Measurements from ENCODE around the gene ADAR.
A peak's percentile ranks its signal among the peaks of the same experiment; 100 is the strongest.

ADAR gene

DNA sequence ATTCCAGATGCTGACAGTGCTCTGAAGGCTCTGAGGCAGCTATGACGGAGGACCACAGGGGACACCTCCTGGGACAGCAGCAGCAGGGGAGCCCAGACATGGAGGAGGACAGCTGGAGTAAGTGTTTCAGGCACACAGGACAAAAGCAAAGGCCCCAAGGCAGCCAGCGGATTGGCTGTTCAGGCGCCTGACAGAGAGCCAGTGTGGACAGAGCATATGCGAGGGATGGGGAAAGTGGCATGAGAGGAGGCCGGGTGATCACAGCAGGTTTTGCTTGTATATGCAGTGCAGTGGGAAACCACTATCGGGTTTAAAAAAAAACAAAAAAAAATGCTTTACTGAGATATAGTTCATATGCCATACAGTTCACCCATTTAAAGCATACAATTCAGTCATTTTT lies 21.3 kb downstream of the ADAR start:
- DNase-seq (ENCODE audit: low read depth in 2 of 2, low spot score in 1 of 2): no peak

DNA sequence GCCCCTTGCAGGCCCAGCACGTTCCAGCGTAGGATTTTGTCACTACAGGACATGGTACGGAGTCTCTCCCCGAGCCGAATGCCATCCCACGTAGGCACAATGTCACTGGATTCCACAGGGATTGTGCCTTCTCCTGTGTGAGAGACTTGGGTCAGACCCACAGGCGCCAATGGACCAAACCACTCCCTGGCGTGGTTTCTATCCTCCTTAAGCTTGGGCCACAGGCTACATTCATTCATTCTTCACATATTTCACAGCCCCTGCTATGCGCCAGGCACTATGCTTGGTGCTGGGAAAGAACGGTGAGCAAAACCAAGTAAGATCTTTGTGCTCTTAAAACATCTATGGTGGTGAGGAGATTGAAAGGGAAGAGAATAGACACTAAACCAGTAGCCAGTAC lies 21.8 kb downstream of the ADAR start:
- DNase-seq (ENCODE audit: low read depth in 2 of 2, low spot score in 1 of 2): no peak

DNA sequence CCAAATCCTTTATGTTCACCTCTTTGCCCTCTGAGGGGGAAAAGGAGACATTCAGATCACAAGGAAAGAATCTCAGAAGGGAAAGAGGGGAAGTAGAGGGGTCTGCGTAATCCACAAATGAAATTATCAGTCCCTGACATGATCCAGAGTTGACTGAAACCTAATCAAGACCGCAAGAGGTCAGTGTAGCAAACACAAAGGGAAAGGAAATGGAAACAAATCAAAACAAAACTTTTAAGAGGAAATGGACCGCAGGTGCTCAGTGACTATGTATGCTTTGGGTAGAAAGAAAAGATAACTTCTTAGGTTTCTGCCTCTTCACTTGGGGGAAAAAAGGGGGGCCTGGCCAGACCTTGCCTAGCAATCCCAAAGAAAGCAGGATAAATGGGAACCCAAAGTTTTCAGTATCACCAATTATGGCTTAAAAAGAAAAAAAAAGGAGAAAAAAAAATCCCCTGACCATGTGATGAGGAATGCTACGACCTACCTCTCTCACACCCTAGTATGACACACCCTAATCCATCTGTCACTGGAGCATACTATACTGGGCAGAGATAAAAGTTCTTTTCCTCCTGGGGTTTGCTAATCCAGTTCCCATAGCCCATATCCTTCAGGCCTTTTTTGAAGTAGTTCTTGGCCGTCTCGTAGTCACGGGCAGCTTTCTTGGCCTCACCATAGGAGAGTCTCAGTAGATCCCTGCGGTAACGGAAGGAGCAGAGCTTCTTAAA lies 23.6 kb downstream of the ADAR start:
- no peak for DNase-seq (ENCODE audit: low read depth in 2 of 2, low spot score in 1 of 2)

DNA sequence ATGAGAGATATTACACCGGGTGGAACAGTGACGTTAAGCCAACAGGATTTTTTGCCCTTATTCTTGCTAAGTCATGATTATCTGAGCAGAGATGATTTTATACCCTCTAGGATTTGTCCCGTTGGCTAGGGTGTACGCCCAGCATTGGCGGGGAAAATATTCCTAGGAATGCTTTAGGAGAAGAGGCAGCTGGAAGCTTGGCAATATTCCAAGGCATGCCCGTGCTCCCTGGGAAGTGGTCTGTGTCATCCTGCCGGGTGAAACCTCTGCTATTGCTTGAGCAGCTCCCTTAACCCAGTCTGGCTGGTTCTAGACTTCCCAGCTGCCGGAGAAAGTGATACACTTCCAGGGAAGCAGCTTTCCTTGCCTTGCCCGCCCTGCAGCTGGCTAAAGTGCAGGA lies 24.2 kb downstream of the ADAR start:
- DNase-seq (ENCODE audit: low read depth in 2 of 2, low spot score in 1 of 2): no peak

DNA sequence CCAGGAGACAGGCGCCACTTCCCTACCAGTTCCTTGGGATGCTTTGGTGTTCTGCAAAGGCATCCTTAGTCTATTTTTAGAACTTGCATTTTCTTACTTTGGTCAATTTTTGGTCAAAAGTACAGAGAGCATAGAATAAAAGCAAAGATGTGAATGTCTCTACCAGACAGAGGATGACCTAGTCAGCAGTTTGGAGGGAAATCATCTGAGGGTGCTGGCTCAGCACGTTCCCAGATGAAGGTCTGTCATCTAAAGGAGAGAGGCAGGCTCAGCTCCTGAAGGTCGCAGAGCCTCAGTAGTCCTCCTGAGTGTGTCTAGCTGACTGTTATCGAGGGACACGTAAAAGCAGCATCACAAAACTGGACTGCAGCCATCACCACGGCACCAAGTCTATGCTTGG lies 25.1 kb downstream of the ADAR start:
- DNase-seq (ENCODE audit: low read depth in 2 of 2, low spot score in 1 of 2): no peak

DNA sequence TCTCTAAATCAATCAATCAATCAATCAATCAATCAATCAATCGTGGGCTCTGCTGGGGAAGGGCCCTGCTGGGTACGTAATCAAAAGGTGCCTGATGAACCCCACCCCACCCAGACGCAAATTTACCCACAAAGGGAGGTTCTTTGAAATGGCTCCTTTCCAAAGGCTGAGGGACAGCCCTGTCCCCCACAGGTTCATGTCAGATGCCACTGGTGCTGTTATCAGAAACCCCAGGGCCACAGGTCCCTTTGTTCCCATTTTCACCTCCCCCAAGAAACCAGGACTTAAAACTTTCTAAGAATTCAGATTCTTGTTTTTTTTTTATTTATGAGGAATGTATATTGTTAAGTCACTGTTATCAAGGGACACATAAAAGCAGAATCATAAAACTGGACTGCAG lies 26.2 kb downstream of the ADAR start:
- no peak for DNase-seq (ENCODE audit: low read depth in 2 of 2, low spot score in 1 of 2)

DNA sequence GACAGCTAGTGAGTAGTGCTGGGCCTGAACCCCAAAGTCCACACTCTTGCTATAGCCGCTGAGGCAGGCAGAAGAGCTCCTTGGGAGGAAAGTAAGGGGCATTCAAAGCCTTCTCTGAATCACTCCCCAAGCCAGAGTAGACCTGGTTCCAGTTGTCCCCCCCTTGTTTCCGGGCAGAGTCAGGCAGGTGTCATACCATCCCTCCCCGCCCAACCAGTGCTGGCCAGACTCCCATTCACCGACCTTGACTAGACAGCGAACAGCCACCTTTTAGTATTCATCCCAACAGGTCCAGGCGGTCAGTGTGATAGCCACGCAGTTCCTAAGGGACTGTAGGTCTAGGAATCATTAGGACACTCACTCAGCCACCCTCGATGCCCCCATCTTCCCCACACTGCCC lies 28.6 kb downstream of the ADAR start:
- no peak for DNase-seq (ENCODE audit: low read depth in 2 of 2, low spot score in 1 of 2)

DNA sequence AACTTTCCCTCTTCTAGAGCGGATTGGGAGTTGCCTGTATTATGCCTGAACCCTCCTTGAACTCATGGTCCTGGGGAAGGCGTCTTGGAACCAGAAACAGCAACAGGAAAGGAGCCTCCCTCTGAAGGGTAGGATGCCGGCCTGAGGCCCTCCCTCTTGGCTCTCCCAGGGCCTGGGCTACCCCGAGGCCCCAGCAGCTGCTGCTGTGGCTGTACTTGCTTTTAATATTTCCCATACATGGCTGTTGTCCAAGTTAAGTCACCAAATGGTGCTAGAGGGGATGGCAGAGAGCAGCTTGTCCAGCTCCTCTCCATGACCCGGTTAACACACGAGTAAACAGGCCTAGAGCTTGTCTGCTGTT lies 29.9 kb downstream of the ADAR start:
- no peak for DNase-seq (ENCODE audit: low read depth in 2 of 2, low spot score in 1 of 2)

DNA sequence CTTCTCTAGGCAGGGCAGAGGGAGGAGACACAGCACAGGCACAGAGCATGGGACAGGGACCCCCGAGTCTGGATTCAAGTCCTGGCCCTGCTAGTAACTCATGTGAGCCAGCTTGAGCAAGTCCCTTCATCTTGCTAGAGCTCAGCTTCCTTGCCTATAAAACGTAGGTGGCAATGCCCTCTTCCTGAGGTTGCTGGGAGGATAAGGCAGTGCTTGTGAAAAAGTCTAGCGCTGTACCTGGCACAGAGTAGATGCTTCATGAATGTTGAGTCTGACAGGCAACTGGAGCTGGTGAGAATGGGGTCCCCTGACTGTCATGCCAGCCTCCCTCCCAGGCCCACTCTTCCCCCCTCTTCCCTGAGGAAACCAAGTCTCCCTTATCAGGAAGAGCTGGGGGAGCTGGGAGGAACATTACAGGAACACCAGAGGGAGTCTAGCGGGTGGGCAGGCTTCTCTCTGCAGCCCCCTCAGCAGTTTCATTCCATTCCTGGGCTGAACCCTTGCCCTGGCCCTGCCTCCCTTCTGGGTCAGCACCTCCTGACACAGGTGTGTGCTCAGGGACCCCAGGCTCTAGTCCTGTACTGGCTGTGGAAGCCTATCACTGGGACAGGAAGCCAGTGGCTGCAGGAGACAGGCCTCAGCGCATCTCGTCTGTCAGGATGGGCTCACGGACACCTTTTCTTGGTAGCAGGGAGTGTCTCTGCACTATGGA lies 30.5 kb downstream of the ADAR start:
- DNase-seq (ENCODE audit: low read depth in 2 of 2, low spot score in 1 of 2): no peak

DNA sequence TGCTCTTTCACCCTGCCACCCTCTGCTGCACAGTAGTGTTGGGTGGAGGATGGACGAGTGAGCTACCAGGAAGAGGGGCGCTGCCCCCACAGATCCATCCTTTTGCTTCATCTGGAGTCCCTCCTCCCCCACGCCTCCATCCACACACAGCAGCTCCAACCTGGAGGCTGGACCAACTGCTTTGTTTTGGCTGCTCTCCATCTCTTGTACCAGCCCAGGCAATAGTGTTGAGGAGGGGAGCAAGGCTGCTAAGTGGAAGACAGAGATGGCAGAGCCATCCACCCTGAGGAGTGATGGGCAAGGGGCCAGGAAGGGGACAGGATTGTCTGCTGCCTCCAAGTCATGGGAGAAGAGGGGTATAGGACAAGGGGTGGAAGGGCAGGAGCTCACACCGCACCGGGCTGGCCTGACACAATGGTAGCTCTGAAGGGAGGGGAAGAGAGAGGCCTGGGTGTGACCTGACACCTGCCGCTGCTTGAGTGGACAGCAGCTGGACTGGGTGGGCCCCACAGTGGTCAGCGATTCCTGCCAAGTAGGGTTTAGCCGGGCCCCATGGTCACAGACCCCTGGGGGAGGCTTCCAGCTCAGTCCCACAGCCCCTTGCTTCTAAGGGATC lies 31.9 kb downstream of the ADAR start:
- no peak for DNase-seq (ENCODE audit: low read depth in 2 of 2, low spot score in 1 of 2)

DNA sequence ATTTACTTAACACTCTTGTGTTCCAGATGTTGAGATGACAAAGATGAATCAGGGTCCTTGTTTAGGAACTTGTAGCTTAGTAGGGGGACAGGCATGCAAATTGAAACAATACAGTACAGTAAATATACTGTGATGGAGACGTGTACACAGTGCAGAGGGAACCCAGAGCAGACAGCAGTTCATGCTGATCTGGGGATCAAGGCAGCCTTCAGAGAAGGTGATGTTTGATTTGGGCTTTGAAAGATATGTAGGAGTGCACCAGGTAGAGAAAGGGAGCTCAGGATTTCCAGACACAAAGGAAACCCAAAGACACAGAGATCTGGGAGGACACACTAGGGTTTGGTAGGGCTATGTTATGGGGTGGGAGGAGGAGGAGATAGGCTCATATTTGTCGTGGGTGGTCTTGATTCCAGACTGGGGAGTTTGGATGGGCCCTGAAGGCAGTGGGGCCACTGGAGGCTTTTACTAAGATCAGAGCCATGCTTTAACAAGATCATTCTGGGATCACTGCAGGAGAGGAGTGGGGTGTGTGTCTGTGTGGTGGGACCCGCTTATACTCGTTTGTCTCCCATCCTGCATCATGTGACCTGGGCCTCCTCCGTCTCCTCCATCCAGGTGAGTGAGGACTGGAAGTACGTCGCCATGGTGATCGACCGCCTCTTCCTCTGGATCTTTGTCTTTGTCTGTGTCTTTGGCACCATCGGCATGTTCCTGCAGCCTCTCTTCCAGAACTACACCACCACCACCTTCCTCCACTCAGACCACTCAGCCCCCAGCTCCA lies 32.6 kb downstream of the ADAR start:
- DNase-seq (ENCODE audit: low read depth in 2 of 2, low spot score in 1 of 2): no peak

DNA sequence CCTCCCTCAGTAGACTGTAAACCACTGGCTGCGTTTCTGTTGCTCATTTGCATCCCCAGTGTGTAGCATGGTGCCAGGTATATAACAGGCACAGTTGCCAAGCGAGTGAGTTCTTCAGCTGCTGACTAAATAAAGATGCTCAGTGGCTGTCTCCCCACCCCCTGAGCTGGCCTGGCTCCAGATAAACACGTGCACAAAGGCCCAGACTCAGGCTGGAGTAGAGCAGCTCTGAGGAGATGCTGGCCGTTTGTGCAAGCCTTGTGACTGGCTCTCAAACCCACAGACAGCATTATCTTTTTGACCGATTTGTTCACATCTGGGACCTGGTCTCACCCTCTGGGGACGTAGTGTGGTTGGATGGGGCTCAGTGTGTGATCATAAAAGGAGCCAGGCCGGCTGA lies 33.3 kb downstream of the ADAR start:
- DNase-seq (ENCODE audit: low read depth in 2 of 2, low spot score in 1 of 2): no peak

DNA sequence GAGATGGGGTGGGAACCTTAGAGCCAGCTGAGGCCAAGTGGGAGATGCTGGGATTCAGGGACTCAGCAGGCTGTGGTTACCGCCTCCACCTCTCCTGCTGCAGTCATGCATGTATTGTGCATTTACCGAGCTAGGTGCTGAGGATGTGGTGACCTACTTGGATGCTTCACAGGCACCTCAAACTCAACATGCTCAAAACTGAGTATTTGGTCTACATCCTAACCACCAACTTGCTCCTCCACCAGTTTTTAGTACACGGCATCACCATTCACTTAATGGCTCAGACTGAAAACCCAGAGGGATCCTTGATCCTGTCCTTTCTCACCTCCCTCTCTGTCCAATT lies 34.8 kb downstream of the ADAR start:
- no peak for DNase-seq (ENCODE audit: low read depth in 2 of 2, low spot score in 1 of 2)

DNA sequence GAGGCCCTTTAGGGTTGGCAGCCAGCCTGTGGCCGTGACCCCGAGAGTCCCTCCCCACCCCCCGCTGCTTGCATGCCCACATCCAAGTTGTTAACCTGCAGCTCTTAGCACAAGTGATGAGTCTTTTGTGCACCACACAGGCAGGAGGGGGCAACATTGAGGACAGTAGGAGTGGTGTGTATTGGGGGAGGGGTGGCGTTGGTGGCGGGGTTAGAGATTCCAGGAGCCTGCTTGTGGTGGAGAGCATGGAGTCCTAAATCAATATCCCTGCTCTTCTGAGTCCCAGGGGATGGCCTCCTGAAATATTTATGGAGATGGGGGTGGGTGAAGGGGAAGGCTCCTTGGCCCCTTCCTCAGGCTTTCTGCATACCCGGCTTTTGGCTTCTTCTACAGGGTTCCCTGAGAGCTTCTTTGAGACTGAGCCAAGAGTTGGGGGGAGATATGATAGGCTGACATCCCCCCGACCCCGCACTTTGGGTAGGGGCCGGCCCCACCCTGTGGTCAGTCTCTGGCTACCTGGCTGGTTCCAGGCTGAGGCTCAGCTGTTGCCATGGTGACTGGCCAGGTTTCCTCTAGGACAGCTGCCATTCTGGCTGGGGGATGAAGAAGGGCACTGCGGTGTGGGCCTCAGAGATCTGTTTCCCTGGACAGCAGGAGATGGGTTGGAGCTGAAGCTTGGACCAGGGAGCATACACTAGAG lies 35.4 kb downstream of the ADAR start:
- no peak for DNase-seq (ENCODE audit: low read depth in 2 of 2, low spot score in 1 of 2)

DNA sequence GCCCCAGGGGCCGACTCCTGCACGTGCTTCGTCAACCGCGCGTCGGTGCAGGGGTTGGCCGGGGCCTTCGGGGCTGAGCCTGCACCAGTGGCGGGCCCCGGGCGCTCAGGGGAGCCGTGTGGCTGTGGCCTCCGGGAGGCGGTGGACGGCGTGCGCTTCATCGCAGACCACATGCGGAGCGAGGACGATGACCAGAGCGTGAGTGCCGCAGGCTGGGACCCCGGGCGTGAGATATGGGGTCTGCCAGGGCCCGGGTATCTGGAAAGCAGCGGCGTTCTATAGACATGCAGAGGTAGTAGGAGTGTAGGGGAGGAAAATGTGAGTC lies 36.1 kb downstream of the ADAR start:
- no peak for DNase-seq (ENCODE audit: low read depth in 2 of 2, low spot score in 1 of 2)

DNA sequence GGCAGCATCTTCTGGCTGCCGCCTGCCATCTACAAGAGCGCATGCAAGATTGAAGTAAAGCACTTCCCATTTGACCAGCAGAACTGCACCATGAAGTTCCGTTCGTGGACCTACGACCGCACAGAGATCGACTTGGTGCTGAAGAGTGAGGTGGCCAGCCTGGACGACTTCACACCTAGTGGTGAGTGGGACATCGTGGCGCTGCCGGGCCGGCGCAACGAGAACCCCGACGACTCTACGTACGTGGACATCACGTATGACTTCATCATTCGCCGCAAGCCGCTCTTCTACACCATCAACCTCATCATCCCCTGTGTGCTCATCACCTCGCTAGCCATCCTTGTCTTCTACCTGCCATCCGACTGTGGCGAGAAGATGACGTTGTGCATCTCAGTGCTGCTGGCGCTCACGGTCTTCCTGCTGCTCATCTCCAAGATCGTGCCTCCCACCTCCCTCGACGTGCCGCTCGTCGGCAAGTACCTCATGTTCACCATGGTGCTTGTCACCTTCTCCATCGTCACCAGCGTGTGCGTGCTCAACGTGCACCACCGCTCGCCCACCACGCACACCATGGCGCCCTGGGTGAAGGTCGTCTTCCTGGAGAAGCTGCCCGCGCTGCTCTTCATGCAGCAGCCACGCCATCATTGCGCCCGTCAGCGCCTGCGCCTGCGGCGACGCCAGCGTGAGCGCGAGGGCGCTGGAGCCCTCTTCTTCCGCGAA lies 36.6 kb downstream of the ADAR start:
- no peak for DNase-seq (ENCODE audit: low read depth in 2 of 2, low spot score in 1 of 2)

DNA sequence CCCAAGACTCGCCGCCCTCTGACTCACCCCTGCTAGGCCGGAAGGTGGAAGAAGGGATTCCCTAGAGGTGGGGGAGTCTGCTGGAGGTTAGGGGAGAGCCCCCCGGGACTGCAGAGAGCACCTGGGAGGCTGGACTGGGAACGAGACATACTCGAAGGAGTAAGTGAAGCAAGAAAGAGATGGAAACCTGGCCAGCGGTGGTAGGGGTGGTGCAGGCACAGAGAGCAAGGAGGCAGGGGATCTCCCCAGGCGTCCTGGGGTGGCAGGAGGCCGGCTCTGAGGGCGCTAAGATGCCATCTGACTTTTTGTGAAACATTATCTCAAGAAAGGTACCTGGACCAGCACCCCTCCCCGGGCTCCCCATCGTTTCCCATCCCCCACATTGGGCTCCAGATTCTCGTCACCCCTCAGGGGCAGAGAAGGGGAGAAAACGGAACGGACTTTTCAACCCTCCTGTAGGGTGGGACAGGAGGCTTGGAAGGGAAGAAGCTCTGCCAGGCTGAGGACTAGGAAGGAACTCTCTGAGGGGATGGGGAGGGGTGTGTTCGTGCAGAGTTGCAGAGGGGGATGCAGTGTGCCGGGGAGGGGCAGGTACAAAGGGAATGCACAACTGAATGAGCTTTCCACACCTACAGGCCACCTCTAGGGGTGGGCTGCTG lies 39.7 kb downstream of the ADAR start:
- no peak for DNase-seq (ENCODE audit: low read depth in 2 of 2, low spot score in 1 of 2)

DNA sequence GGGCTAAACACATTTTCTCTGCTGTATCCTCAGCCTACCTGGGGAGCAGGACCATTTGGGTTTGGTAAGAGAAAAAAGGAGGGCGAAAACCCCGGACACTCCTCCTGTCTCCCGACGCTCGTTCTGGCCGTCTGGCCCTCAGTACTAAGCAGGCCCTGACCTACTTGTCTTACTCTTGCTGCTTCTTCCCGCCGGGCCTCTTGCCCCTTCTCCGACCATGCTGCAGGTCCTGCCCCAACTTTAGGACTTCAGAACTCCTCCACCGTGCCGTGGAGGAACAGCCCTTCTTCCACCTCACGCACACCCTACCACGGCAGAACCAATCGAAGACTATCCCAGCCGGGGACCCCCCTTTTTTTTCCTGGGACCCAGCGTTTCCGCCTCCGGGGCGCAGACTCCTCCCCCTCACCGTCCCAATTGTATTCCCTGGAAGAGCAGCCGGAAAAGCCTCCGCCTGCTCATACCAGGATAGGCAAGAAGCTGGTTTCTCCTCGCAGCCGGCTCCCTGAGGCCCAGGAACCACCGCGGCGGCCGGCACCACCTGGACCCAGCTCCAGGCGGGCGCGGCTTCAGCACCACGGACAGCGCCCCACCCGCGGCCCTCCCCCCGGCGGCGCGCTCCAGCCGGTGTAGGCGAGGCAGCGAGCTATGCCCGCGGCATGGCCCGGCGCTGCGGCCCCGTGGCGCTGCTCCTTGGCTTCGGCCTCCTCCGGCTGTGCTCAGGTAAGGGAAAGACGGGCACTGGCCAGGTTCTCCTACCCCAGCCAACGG lies 40.4 kb downstream of the ADAR start, which contains the start of gene CHRNB2:
TSS of gene CHRNB2 (plus strand) at position 393 of the 771 bp plus-strand sequence. CDS start at position 660, 267 bp downstream.
- peak; percentile 26 for DNase-seq (ENCODE audit: low read depth in 2 of 2, low spot score in 1 of 2)

DNA sequence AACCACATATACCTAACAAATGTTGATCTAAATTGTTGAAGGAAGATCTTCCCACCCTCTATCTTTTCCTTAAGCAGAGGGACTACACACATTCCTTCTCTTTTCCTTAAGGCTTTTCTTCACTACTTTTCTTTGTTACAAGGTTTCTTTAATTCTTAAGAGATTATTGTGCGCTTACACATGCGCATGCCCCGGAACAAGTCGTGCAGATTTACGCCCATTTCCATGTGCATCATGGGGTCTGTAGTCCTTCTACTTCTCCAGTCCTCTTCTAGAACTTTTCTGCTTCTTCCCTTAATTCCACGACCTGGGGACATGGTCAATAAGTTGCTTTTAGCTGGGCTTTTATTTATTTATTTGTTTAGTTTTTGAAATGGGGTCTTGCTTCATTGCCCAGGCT lies 42.1 kb downstream of the ADAR start:
- DNase-seq (ENCODE audit: low read depth in 2 of 2, low spot score in 1 of 2): no peak
